Loucy (cell line): Measurements from ENCODE around the gene VIPR2.
"Not testable (repeated sequence)": the region's sequence is repeated elsewhere in the genome, so short reads cannot be mapped to it uniquely, and the experiment has no call there.

Source experiments
- H2AFZ ChIP-seq: fragments of 200-600 bp; sonication (generic); 2 replicates; pipeline ENCODE4 v1.6.0; 2016; ENCODE audit warnings: antibody characterized with exemption, mild to moderate bottlenecking, low read length, moderate library complexity
- H3F3A ChIP-seq: fragments of 200-600 bp; 2 replicates; pipeline ENCODE4 v1.6.0; 2016; ENCODE audit warnings: antibody characterized with exemption, low read depth, mild to moderate bottlenecking
- H3K27me3 ChIP-seq: fragments of 200-600 bp; sonication (generic); 2 replicates; pipeline ENCODE4 v1.6.1; 2014; ENCODE audit warnings: low read length, mild to moderate bottlenecking; ENCODE audit not compliant: insufficient read depth, poor library complexity, severe bottlenecking
- H3K36me3 ChIP-seq: fragments of 200-600 bp; sonication (generic); 2 replicates; pipeline ENCODE4 v1.6.1; 2016; ENCODE audit warnings: low read length; ENCODE audit not compliant: insufficient read depth
- H3K4me1 ChIP-seq: fragments of 200-600 bp; sonication (generic); 2 replicates; pipeline ENCODE4 v1.5.1; 2014; ENCODE audit warnings: low read length, mild to moderate bottlenecking; ENCODE audit not compliant: insufficient read depth, poor library complexity, severe bottlenecking
- H3K4me2 ChIP-seq: fragments of 200-600 bp; sonication (generic); 2 replicates; pipeline ENCODE4 v1.6.0; 2014; ENCODE audit warnings: antibody characterized with exemption, low read length, low read depth, mild to moderate bottlenecking; ENCODE audit not compliant: poor library complexity, severe bottlenecking
- H3K4me3 ChIP-seq: fragments of 200-600 bp; sonication (generic); 2 replicates; pipeline ENCODE4 v1.5.1; 2014; ENCODE audit warnings: low read length, mild to moderate bottlenecking, mixed read lengths; ENCODE audit not compliant: poor library complexity, severe bottlenecking
- H3K79me2 ChIP-seq: fragments of 200-600 bp; sonication (generic); 2 replicates; pipeline ENCODE4 v1.6.1; 2014; ENCODE audit warnings: low read length; ENCODE audit not compliant: insufficient read depth
- H3K9ac ChIP-seq: fragments of 200-600 bp; sonication (generic); 2 replicates; pipeline ENCODE4 v1.6.0; 2014; ENCODE audit warnings: mild to moderate bottlenecking, low read depth, low read length, moderate library complexity; ENCODE audit not compliant: poor library complexity, severe bottlenecking
- H3K9me2 ChIP-seq: fragments of 200-600 bp; sonication (generic); replicated peaks from 2 replicates; pipeline ENCODE4 v1.6.1; 2016; ENCODE audit warnings: low read depth, low read length, mixed read lengths
- H3K9me3 ChIP-seq: fragments of 200-600 bp; sonication (generic); 2 replicates; pipeline ENCODE4 v1.6.1; 2014; ENCODE audit warnings: mild to moderate bottlenecking, antibody characterized with exemption, low read length, low read depth; ENCODE audit not compliant: insufficient read depth
- H4K20me1 ChIP-seq: fragments of 200-600 bp; sonication (generic); 2 replicates; pipeline ENCODE4 v1.6.0; 2014; ENCODE audit warnings: antibody characterized with exemption, low read length, mild to moderate bottlenecking; ENCODE audit not compliant: insufficient read depth, poor library complexity, severe bottlenecking
- EZH2phosphoT487 ChIP-seq: fragments of 200-600 bp; IDR thresholded peaks from 2 replicates; pipeline ENCODE4 v1.6.1; 2018; ENCODE audit warnings: antibody characterized with exemption, mild to moderate bottlenecking, moderate library complexity, borderline replicate concordance
- TF ChIP-seq, protein P1 (sequence below): fragments of 200-600 bp; sonication (generic); conservative IDR thresholded peaks from 2 replicates; pipeline ENCODE4 v1.5.1; 2014; ENCODE audit warnings: mild to moderate bottlenecking, antibody characterized with exemption, low read length

The VIPR2 gene

DNA sequence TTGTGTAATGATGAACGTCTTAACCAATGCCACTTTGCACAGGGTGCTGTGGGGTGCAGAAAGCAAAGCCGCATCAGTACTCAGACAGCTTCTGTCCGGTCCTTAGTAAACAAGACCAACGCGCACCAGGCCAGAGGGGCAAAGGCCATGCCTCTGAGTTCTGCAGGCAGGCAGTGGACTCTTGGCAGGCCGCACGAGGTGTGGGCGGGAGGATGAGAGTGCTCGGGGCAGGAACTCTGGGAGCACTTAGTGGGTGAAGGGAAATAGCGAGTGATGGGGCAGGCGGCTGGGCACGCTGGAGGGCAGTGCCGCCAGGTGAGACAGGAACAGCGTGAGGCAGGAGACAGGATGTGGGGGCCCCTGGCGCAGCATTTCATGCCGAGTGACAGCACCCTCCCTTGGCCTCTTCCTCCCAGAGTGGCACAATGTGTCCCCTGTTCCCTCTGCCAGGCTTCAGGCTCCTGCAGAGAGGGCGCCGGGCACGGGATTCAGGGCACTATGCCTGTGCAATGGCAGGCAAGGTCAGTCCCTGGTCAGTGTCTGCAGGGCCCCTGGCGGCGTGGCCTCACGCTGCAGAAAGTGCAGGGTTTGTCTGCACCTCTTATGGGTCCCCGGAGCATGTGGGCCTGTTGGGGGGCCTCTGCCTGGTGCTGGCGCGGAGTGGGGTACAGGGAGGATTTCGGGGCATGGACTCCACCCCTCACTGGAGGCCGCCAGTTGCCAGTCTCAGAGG lies 60.4 kb downstream of the VIPR2 start:
- H3K79me2 ChIP-seq = no peaks in the 10 kb centered on the region
- TF ChIP-seq EZH2phosphoT487 = no peak
- TF ChIP-seq, protein P1, sequence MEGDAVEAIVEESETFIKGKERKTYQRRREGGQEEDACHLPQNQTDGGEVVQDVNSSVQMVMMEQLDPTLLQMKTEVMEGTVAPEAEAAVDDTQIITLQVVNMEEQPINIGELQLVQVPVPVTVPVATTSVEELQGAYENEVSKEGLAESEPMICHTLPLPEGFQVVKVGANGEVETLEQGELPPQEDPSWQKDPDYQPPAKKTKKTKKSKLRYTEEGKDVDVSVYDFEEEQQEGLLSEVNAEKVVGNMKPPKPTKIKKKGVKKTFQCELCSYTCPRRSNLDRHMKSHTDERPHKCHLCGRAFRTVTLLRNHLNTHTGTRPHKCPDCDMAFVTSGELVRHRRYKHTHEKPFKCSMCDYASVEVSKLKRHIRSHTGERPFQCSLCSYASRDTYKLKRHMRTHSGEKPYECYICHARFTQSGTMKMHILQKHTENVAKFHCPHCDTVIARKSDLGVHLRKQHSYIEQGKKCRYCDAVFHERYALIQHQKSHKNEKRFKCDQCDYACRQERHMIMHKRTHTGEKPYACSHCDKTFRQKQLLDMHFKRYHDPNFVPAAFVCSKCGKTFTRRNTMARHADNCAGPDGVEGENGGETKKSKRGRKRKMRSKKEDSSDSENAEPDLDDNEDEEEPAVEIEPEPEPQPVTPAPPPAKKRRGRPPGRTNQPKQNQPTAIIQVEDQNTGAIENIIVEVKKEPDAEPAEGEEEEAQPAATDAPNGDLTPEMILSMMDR = no peak
- H4K20me1 ChIP-seq = no peaks in the 10 kb centered on the region
- no peaks in the 10 kb centered on the region for H3K9me2 ChIP-seq
- no peak overlapping the region for H3K9ac ChIP-seq
- no peaks in the 10 kb centered on the region for H3K36me3 ChIP-seq
- no peaks in the 10 kb centered on the region for H3K4me1 ChIP-seq
- no peak overlapping the region for H2AFZ ChIP-seq
- no peak overlapping the region for H3K4me2 ChIP-seq
- peaks cover 8% of the 10 kb centered on the region; the same call in 1 of the 2 replicates for H3K9me3 ChIP-seq
- H3K27me3 ChIP-seq = no peaks in the 10 kb centered on the region
- H3K4me3 ChIP-seq = no peak overlapping the region
- no peaks in the 10 kb centered on the region for H3F3A ChIP-seq

DNA sequence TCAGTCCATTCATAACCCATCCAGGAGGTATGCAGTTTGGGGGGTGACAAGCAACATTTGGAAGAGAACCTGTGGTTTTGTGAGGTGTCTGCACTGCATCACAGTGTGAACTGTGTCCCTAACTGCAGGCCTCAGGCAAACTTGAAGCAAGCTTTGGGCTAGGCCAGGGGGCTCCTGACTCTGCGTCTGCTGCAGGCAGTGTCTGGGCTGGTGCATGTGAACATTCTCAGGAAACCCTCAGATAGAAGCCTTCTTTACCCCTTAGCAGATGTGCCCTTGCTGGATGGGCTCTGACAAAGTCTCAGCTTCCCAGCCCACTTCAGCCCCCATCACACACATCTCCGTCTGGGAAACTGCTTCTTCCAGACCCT lies 61.0 kb downstream of the VIPR2 start:
- Histone ChIP-seq H3K9me2 (no peaks in the 10 kb centered on the region), H2AFZ (no peak overlapping the region), H3K27me3 (no peaks in the 10 kb centered on the region), H4K20me1 (no peaks in the 10 kb centered on the region), H3K79me2 (no peaks in the 10 kb centered on the region), H3K4me3 (no peak overlapping the region), H3K4me1 (no peaks in the 10 kb centered on the region), H3F3A (no peaks in the 10 kb centered on the region), H3K4me2 (no peak overlapping the region), H3K9ac (no peak overlapping the region), H3K9me3 (peaks cover 12% of the 10 kb centered on the region; the same call in 1 of the 2 replicates), H3K36me3 (no peaks in the 10 kb centered on the region)
- no peak for TF ChIP-seq EZH2phosphoT487
- TF ChIP-seq, protein P1 = no peak

DNA sequence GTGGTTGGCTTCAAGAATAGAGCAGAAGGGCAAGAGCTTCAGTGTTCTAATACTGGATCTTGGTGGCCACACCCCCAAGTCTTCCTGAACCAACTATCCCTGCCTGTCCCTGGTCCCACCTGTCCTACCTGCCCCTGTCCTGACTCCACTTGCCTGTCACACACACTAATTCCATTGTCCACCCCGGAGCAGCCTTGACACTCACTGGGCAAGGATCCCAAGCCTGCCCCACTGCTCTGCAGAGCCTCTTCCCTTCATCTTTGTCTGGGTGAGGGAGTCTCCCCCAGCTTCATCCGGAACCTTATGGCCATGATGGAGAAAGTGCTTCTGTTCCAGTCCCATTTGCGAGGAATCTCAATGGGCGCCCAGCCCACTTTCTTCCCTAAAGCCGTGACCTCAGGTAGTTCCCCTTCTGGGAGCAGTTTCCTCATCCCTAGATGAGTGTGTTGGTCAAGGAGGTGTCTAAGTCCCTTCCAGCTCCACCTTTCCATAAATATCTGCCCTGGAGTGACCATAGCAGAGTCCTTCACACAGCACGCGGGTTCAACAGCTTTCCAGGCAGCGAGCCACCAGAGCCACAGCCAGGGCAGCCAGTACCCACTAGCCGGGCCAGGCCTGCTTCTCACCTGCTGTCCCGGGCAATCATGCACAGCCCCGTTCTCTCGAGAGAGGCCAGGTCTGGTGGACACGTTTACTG lies 61.5 kb downstream of the VIPR2 start:
- H3K4me1 ChIP-seq = no peaks in the 10 kb centered on the region
- H3F3A ChIP-seq = no peaks in the 10 kb centered on the region
- TF ChIP-seq, protein P1 = no peak
- no peak for TF ChIP-seq EZH2phosphoT487
- no peaks in the 10 kb centered on the region for H3K27me3 ChIP-seq
- H2AFZ ChIP-seq = no peak overlapping the region
- H3K9me2 ChIP-seq = no peaks in the 10 kb centered on the region
- no peak overlapping the region for H3K4me2 ChIP-seq
- H3K79me2 ChIP-seq = no peaks in the 10 kb centered on the region
- no peak overlapping the region for H3K4me3 ChIP-seq
- H3K9me3 ChIP-seq = peaks cover 16% of the 10 kb centered on the region; the same call in 1 of the 2 replicates
- H4K20me1 ChIP-seq = no peaks in the 10 kb centered on the region
- no peaks in the 10 kb centered on the region for H3K36me3 ChIP-seq
- no peak overlapping the region for H3K9ac ChIP-seq

DNA sequence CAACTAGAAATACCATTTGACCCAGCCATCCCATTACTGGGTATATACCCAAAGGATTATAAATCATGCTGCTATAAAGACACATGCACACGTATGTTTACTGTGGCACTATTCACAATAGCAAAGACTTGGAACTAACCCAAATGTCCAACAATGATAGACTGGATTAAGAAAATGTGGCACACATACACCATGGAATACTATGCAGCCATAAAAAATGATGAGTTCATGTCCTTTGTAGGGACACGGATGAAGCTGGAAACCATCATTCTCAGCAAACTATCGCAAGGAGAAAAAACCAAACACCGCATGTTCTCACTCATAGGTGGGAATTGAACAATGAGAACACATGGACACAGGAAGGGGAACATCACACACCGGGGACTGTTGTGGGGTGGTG lies 62.6 kb downstream of the VIPR2 start:
- not testable (repeated sequence) for H3K27me3 ChIP-seq, H3K4me2 ChIP-seq, H3F3A ChIP-seq, H3K79me2 ChIP-seq, H2AFZ ChIP-seq, H4K20me1 ChIP-seq, H3K9ac ChIP-seq, H3K9me2 ChIP-seq, H3K4me1 ChIP-seq, H3K36me3 ChIP-seq, H3K4me3 ChIP-seq
- H3K9me3 ChIP-seq = peaks cover 16% of the 10 kb centered on the region; the same call in 1 of the 2 replicates
